ENCODE measurements around the gene SEMA6A.

The SEMA6A gene

DNA sequence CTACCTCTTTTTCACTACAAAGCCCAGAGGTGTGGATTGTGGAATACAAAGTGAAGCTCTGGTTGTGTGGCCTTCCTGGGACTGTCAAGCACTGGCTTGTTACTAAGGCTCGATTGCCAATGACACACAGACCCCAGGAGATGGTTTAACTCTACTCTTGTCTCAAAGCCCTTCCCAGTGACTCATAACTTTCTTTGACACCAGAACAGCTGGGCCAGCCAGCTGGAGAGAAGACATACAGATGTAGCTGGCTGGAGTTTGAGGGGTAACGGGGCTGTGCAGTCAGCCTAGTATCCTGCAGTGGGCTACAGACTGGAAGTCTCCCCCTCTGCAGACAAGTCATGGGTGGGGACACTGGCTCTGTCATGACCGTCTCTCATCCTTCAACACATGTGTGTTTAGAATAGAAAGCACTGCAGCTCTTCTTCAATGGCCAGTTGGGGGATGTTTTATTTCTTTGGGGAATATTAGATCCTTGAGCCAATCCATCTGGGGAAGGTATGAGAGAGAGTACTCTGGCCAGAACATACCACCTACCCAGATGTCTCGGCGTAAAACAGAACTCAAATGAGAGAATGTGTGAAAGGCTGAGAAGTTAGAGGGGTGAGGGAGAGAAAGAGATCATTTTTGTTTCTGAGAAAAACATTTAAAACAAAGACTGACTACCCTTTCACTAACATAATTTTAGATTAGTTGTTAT, 53.3 kb downstream of the SEMA6A start:
- no peak for DNase-seq

DNA sequence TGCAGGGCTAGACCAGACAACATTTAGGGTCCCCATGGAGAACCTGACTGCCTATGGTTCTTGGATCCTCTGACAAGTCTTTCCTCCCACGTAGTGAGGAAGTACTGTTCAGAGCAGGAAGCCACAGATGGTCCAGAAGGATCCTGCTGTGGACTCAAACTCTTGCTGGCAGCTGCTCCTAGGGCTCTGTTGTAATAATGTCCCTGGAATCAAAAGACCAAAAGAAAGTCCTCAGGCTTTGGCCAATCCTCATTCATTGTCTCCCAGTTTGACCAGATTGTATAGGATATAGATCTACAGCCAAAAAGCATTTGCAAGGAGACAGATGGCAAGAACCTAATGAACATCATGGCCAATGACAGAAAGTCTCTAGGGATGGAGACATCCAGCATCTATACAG, 53.9 kb downstream of the SEMA6A start:
- DNase-seq, result no peak

DNA sequence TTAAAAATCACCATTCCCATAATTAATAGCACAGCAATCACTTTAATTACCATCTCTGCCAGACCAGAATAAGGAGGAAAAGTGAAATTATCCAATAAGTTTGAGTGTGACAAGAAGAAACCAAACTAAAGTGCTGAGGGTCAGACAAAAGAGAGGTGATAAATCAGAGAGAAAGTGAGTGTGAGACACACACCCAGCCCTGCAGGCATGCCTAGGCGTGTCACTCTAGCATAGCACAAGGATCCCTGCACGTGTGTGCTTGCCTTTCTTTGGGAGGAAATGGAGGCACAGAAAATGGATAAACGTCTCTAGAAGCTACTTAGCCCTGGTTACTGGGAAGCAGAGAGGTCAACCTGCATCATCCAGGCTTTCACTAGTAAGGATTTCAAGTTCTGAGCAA, 56.2 kb downstream of the SEMA6A start:
- DNase-seq, result peak in 2 of 3 experiments; percentile 22 to 24

DNA sequence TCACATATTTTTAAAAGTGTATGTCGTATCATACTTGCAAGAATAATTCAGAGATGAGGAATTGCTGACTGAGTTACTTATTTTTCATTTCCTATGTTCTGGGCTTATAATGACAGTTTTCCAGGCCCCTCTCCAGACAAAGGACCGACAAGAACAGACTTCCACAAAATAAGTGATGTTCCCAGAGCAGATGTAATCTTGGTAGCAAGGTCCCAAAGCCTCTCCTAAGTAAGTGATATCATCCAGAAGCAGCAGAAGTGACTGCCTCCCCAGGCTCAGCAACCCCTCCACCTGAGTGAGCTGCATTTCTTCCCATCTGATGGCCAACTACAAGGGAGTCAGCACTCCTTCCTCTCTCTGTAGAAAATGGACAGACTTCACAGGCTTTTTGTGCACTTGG, 57.1 kb downstream of the SEMA6A start:
- no peak for DNase-seq

DNA sequence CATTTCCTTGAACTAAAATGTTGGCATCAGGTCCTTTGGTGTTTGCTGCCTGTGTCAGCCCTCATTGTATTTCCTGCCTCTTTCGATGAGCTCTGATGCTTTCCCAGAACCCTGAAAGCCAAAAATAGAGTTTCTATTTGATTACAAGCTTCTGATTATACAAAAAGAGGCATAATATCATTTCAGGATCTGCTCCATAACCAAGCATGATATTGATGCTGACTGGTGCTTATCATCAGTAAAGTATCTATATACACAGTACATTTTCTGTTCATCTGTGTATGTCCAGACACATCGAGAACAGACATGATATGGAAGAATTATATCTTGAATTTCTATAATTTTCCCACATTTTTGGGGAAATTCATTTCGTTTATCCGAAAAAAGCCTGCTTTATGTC, 58.6 kb downstream of the SEMA6A start:
- no peak for DNase-seq

DNA sequence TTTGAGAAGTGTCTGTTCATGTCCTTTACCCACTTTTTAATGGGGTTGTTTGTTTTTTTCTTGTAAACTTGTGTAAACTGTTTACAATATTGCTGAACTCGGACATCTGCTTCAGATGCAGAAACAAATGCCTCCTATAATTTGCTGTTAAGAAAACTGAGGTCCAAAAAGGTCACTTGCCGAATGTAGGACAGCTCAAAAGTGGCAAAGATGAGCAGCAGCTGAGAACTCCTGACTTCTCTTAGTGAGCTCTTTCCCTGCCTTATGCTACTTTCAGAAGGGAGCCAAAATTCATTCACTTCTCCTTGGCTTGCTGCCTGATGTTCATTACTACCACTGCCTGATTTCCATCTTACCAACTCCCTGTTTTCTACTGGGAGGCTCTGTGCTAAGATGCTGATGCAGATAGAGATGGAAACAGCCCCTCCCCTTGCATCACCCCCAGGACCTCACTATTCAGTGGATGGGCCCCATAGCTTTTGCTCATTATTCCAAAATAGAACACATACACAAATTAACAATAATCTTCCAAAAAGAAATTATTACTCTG, 60.1 kb downstream of the SEMA6A start:
- DNase-seq, result no peak

DNA sequence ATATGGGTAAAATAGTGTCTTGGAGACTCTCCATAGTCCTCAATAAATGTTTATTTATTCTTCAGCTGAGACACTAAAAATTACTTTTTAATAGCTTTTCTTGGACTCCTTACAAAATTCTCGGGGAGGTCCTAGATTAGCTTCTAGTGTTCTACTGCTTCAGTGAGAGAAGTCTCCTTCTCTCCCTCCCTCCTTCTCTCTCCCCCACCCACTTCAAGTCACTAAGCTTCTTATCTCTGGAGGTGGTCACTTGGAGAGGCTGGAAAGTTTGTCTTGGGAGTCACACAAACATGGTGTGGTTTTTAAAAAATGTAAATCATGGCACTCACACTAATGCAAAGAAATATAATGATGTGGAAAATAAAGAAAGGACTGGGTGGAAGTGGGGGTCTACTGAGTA, 64.1 kb downstream of the SEMA6A start:
- no peak for DNase-seq

DNA sequence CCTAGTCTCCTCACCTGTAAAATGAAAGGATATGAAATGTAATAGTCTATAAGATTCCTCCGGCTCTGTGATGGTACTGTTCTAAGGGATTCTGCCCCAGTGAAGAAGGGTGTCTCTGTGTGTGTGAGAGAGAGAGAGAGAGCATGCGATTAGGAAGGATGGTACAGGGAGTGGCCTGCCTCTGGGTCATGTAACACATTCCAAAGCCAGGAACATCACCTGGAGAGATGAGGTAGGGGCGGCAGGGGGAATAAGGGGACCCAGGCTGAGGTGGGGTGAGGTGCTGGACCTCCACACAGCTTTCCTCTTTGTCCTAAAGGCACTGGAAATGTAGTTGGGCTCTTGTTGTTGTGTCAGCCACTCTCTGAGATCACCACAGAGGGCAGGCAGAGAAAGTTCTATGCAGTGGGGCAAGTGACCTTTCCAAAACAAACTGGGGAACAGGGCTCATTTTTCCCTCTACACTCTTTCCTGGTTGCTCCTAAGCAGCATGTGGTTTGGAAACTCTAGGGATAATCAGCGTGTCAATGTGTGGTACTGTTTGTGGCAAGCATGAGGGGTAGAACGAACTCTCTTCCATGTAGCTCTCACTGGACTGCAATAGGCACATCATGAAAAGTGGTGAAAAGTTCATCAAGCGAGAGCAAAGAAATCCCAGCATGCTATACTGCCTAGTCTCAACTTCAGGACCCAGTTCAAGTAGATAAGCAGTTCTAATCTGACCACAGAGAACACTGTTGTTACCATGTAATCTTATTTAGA, 65.0 kb downstream of the SEMA6A start:
- DNase-seq, result no peak

DNA sequence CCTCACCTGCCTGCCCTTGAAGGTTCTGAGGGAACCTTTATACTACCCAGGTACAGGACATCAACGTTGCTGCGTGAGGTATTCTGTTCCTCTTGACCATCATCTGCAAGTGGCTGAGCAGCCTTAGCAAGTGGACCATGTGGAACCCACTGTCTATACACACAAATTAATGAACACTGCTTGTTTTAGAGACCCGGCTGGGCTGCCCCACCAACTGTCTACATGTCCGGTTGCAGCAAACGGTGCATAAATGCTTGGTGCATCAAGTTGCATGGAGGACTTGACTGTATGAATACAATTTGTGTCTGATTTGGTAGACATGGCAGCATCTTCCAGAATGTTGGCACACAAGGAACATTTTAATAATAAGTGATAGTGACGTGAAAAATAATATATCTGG, 65.8 kb downstream of the SEMA6A start:
- no peak for DNase-seq

DNA sequence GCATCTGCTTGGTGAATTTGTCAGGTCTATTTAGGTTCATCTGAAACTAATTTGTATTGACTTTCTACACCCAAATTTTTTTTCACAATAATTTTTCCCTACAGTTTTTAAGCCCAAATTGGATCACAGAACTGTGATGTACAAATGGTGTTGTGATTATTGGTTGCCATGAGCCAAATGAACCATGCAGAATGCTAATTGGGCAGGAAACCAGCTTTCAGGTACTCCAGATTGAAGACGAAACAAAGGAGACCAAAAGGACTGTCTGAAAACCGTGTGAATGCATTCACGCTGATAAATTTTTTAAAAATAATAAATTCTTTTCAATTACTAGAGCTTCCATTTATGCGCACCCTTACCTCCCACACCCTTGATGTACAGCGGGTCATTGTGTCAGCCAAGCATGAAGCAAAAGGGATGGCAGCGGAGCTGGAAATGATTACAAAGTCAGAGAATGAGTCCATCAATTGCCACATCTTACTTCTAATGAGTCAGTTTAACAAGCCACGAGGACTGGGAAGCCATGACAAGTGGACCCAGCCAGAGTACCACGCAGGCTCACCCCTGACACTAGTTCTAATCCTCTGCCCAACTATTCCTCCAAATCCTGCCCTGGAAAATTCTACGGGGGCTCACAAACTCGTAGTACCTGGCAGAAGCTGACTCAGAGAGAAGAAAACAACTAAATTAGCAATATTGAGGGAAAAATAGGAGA, 66.5 kb downstream of the SEMA6A start:
- no peak for DNase-seq

DNA sequence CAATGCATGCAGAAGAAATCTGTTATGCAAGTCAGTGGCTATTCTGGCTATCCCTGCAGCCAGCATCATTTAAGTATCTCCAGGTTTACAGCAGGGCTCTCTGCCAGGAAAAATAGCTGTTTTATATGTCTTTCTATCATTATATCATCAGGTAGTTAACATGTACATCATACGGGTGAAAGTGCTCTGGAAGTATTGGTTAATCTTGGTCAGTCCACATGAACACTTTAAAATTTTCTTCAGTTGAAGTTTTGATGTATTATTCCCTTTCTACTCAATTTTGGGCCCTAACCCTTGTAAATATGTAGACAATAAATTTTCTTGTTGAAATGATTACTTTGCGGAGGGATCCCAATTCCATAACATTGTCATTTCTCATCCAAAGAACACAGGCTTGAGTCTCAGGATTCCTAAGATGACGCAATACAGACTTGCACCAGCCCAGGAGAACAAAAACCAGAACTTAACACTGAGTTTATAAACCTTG, 67.5 kb downstream of the SEMA6A start:
- no peak for DNase-seq

DNA sequence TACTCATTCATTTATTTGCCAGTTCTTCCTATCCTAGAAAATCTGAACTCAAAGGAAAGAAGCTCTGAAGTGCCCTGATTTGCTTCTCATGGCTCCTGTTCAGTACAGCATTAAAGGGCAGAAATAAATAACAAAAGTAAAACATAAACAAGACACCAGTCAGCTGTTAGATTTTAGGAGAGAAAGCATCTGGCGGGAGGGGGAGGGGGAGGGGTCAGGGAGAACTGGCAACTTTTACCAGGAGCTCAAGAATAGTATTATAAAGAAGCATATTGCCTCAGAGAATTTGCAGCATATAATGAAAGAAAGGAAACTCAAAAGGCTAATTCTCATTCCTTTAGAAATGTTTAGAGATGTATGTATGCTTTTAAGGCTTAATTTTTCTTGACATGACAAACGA, 68.1 kb downstream of the SEMA6A start:
- DNase-seq, result no peak

DNA sequence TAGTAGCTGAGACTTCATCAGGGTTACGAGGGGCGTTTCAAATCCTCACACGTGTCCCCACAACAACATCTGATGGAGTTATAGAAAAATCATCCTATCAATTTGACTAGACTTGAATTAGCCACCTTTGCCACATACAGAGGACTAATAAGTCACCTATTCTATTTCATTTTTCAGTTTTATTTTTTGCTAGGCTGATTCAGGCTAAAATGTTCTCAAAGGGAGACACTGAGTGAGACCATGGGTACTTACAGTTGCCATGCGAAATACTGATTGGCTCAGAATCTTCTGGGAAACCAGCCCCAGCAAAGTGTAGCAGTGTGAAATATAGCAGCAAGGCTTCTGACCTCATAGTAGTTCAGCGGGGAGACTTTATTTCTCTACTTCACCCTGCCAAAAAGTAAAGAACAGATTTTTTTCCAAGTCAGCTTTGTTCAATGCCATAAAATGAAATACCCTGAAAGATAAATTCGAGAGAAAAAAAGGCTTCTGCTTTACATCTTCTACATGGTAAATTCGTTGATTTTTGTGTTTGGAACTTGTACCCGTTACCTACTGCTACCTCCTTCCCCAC, 69.9 kb downstream of the SEMA6A start:
- DNase-seq, result no peak

DNA sequence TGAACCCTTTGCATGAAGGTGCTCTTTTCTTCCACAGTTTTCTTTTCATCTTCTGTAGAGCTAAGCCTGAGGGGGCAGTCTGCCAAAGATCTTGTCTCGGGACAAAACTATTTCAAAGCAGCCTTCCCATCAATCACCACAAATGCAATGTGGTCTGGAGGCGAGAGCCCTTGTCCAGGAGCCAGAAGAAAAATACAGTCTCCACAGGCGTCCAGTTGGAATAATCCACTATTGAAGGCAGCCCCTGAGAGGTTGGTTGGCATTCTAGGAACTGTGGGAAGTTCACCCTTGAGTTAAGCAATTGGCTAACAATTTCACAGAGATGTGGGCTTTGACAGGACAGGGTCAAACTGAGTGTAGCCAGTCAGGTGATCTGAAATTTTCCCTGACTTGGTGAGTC, 72.0 kb downstream of the SEMA6A start:
- no peak for DNase-seq

DNA sequence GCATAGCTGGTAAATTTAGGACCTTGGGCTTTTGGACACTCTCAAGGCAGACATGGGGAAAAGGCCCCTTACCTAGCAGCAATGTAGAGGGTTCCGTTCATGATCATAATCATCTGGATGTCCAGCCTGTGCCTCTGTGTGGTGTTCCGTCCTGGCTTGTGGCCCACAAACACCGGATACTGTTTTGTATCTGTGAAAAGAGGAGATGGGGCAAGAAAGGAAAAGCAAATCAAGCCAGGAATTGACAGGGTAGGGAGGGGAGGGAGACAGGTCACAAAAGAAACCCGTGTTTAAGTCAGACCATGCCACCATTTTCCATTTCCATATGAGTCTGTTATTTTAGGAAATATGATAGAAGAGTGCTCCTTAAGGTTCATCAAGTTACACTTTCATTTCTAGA, 72.5 kb downstream of the SEMA6A start:
- no peak for DNase-seq

DNA sequence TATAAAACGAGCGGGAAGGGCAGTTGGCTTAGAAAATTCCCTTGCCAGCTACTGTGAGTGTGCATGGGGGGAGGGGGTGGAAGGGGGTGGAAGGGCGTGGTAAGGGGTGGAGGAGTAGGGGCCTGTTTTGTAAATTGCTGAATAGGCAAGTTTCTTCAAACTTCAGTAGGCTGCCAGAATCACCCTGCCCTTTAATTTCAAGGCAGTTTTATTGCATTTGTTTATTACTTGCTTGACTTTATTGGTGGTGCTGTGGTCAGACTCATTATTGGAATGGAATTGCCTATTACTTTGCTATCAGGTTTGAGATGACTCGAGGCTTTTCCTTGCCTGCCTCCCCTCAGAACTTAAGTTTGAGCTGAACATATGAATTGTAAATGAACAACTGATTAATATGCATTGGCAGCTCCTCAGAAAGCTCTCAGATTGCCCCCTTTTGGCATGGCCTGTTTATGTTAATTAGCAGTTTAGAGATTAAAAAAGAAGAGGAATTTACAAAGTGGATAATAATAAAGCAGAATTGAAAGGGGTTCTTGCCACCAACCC, 76.0 kb downstream of the SEMA6A start:
- no peak for DNase-seq

DNA sequence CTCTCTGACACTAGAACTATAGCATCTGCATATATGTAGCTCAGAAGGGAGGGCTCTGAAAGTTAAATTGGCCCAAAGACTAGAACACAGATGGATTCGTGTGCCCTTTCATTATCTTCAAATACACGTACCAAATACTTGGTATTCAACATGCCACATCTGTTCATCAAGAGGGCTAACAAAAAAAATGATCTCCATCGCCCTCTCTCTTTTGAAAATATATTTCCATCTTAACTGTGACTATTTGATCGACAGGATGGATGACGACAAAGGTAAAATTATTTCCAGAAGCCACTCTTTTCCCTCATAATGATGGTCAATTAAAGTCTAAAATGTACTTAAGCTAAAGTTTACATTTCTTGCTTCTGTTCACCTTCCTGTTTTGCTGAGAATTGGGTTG, 77.0 kb downstream of the SEMA6A start:
- no peak for DNase-seq

DNA sequence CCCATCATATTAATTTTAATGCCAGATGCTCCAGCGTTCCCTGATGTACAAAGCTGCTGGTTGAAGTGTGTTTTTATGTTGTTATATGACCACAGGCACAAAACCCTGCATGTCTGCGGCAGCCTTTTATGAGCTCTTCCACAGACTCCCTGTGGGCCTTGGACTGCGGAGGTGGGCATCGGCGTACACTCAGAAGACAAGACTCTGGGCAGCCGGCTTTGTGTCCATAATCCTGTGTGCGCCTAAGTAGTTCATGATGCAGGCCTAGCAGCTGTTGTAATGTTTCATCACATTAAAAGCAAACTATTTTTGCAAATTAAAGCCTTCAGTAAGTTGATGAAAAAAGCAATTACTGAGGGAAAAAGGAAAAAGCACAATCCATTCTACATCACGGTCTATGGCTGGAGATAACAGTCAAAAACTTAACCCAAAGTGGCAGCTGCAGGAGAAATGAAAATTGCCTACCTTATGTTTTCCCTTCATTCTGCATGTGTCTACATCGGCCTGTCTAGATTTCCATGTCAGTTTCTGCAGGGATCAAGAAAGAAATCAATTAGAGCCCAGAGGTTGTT, 78.8 kb downstream of the SEMA6A start:
- DNase-seq, result peak in 2 of 3 experiments; percentile 56 to 64

DNA sequence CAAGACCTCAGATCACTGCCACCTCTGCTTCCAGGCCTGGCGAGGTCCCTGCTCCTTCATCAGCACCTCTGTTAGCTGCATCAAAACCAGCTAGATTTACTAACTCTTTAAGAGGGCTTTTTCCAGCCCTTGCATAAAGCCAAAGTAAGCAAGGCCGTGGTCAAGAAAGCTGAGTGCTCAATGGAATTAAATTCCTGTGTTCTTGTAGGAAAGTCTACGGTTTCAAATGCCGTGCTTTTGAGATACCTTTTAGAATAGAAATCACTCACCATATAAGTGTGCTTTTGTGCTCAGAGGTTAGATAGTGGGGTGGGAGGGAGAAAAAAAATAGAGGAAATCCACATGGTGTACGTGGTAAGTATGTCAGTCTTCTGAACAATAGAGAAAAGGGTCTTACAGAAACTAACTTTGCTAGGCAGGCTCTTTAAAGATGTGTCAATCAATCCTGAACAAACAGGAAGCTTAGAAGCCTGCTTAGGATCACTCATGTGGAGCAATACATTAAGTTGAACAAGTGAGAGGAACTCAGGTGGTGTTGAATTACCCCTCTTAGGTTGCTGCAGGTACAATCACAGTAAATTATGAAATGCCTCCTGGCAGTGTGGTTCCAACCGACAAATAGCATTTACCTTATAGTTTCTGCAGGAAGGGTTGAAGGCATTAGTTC, 79.7 kb downstream of the SEMA6A start:
- DNase-seq, result peak; percentile 59 to 91 (median 87)

DNA sequence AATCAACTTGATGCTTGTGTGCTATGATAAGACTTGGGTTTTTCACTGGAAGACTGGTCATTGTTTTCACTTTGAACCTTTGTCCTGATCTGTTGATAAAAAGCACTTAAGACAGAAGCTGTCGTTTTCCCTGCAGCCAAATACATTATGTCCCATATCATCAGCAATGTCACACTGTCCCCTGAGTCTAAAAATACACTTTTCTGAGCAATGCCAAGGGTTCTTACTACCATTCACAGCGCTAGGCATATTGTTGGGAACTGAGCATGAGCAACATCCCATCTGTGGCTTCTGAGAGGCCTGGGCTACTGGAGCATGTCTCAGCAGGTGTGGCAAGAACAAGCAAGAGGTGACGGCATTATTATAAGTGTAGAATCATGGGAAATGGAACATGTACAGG, 81.8 kb downstream of the SEMA6A start:
- peak in 1 of 3 experiments; percentile 26 for DNase-seq

DNA sequence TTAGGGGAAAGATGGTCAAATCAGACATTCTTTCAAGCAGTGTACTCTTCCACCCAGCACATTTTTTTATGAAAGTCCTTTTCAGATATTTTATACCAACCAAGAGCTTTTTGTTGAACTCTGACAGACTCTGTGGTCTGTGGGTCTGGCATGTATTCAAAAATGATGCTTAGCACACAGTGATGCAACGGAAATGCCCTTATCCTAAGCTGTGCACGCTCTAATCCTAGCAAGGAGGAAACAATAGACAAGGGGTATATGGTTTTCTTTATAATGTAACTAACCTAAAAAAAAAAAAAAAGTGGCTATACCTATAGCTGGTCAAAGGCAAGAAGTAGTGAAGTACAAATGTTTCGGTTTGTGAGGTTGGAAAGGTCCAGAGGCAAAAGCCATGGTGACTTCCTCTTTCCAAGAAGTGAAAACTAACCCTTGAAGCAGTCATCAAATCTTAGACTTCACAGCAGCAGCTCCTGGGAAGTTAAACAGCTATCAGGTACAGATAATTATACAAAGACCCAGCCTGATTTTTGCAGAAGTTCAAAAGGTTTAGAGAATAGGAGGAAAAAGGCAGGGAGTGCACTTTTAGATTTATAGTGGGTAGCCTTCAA, 82.5 kb downstream of the SEMA6A start:
- no peak for DNase-seq
